H9 (cell line): ENCODE measurements around the gene SF3A2. TPM values are rescaled to one million over a fixed set of nuclear protein-coding genes. Genes with fewer than 3 reads are reported as not detected.
A peak's percentile ranks its signal among the peaks of the same experiment; 100 is the strongest.

Experiments used
- DNase-seq: peaks from one replicate; pipeline ENCODE4 v3.0.0-alpha.2; 2017
- H2AFZ ChIP-seq: one replicate; pipeline ENCODE4 v1.6.1; 2013; ENCODE audit warnings: mild to moderate bottlenecking, low read length, control low read depth, moderate library complexity
- H2AK5ac ChIP-seq: 2 replicates; pipeline ENCODE4 v1.6.1; 2013; ENCODE audit warnings: low read length, control low read depth, mixed read lengths; ENCODE audit not compliant: insufficient read length
- H2BK120ac ChIP-seq: one replicate; pipeline ENCODE4 v1.6.1; 2013; ENCODE audit warnings: low read depth, mild to moderate bottlenecking, low read length, control low read depth, inconsistent platforms; ENCODE audit not compliant: poor library complexity, severe bottlenecking
- H2BK12ac ChIP-seq: 2 replicates; pipeline ENCODE4 v1.6.1; 2013; ENCODE audit warnings: low read length, control low read depth, mixed read lengths, low read depth; ENCODE audit not compliant: insufficient read length
- H2BK15ac ChIP-seq: 2 replicates; pipeline ENCODE4 v1.6.1; 2013; ENCODE audit warnings: low read depth, low read length, control low read depth
- H2BK20ac ChIP-seq: one replicate; pipeline ENCODE4 v1.6.1; 2013; ENCODE audit warnings: low read depth, mild to moderate bottlenecking, low read length, control low read depth, inconsistent platforms; ENCODE audit not compliant: poor library complexity, severe bottlenecking
- H2BK5ac ChIP-seq: 2 replicates; pipeline ENCODE4 v1.6.1; 2013; ENCODE audit warnings: low read length, control low read depth, mixed read lengths; ENCODE audit not compliant: insufficient read length
- H3K14ac ChIP-seq: 2 replicates; pipeline ENCODE4 v1.6.1; 2013; ENCODE audit warnings: low read length, control low read depth; ENCODE audit not compliant: insufficient read depth
- H3K18ac ChIP-seq: 2 replicates; pipeline ENCODE4 v1.6.1; 2013; ENCODE audit warnings: low read depth, mild to moderate bottlenecking, mixed read lengths, low read length, control low read depth; ENCODE audit not compliant: insufficient read length
- H3K23ac ChIP-seq: 2 replicates; pipeline ENCODE4 v1.6.1; 2013; ENCODE audit warnings: low read length, control low read depth, mixed read lengths, low read depth; ENCODE audit not compliant: insufficient read length
- H3K23me2 ChIP-seq: 2 replicates; pipeline ENCODE4 v1.6.1; 2013; ENCODE audit warnings: low read depth, mild to moderate bottlenecking, mixed read lengths, low read length, control low read depth; ENCODE audit not compliant: insufficient read length, poor library complexity, severe bottlenecking
- H3K27ac ChIP-seq: 2 replicates; pipeline ENCODE4 v1.5.1; 2013; ENCODE audit warnings: low read length, control low read depth, mixed read lengths, low read depth; ENCODE audit not compliant: insufficient read length
- H3K27me3 ChIP-seq: 2 replicates; pipeline ENCODE4 v1.6.1; 2013; ENCODE audit warnings: low read length, control low read depth, inconsistent platforms; ENCODE audit not compliant: insufficient read depth
- H3K4ac ChIP-seq: 2 replicates; pipeline ENCODE4 v1.6.1; 2013; ENCODE audit warnings: low read depth, mild to moderate bottlenecking, control low read depth, inconsistent platforms, low read length, moderate library complexity
- H3K4me1 ChIP-seq: 2 replicates; pipeline ENCODE4 v1.6.1; 2013; ENCODE audit warnings: low read length, control low read depth, inconsistent platforms; ENCODE audit not compliant: insufficient read depth
- H3K4me2 ChIP-seq: 2 replicates; pipeline ENCODE4 v1.6.1; 2013; ENCODE audit warnings: low read length, control low read depth, mixed read lengths; ENCODE audit not compliant: insufficient read length, insufficient read depth
- H3K56ac ChIP-seq: 2 replicates; pipeline ENCODE4 v1.6.1; 2013; ENCODE audit warnings: low read depth, mild to moderate bottlenecking, mixed read lengths, low read length, control low read depth; ENCODE audit not compliant: insufficient read length
- H3K79me1 ChIP-seq: 2 replicates; pipeline ENCODE4 v1.6.1; 2013; ENCODE audit warnings: low read depth, mild to moderate bottlenecking, moderate library complexity, low read length, control low read depth, inconsistent platforms; ENCODE audit not compliant: insufficient read depth, poor library complexity, severe bottlenecking
- H3K79me2 ChIP-seq: 2 replicates; pipeline ENCODE4 v1.6.1; 2013; ENCODE audit warnings: low read length, control low read depth, inconsistent platforms; ENCODE audit not compliant: insufficient read depth
- H3K9ac ChIP-seq: 2 replicates; pipeline ENCODE4 v1.6.1; 2013; ENCODE audit warnings: low read length, control low read depth, mixed read lengths; ENCODE audit not compliant: insufficient read length; ENCODE audit errors: extremely low read depth
- H3K9me3 ChIP-seq: one replicate; pipeline ENCODE4 v1.6.1; 2013; ENCODE audit warnings: low read depth, low read length, inconsistent platforms; ENCODE audit not compliant: control insufficient read depth
- H3T11ph ChIP-seq: one replicate; pipeline ENCODE4 v1.6.1; 2013; ENCODE audit warnings: mild to moderate bottlenecking, low read length, control low read depth, inconsistent platforms
- H4K20me1 ChIP-seq: one replicate; pipeline ENCODE4 v1.6.1; 2013; ENCODE audit not compliant: control insufficient read depth, insufficient read length, insufficient read depth
- H4K5ac ChIP-seq: 2 replicates; pipeline ENCODE4 v1.6.1; 2013; ENCODE audit warnings: low read depth, mild to moderate bottlenecking, mixed read lengths, low read length, control low read depth; ENCODE audit not compliant: insufficient read length
- H4K8ac ChIP-seq: replicated peaks from 2 replicates; pipeline ENCODE4 v1.6.1; 2013; ENCODE audit warnings: low read length, control low read depth, mixed read lengths, low read depth; ENCODE audit not compliant: insufficient read length
- H4K91ac ChIP-seq: 2 replicates; pipeline ENCODE4 v1.6.1; 2013; ENCODE audit warnings: low read depth, mild to moderate bottlenecking, moderate library complexity, mixed read lengths, low read length, control low read depth; ENCODE audit not compliant: insufficient read length
- H3K27ac Mint-ChIP-seq, 3 experiments: 2 replicates in 2 of 3; 3 replicates in 1 of 3; pipeline ENCODE4 v1.8.0; 2020 to 2021; ENCODE audit warnings: mixed read lengths in 3 of 3, mild to moderate bottlenecking in 1 of 3, moderate library complexity in 1 of 3
- H3K27me3 Mint-ChIP-seq: 2 replicates; pipeline ENCODE4 v1.8.0; 2021; ENCODE audit warnings: low read depth, mild to moderate bottlenecking, moderate library complexity, mixed read lengths
- H3K36me3 Mint-ChIP-seq, 3 experiments: 2 replicates in 2 of 3; 3 replicates in 1 of 3; pipeline ENCODE4 v1.8.0; 2020 to 2021; ENCODE audit warnings: low read depth in 3 of 3, mixed read lengths in 3 of 3; ENCODE audit not compliant: insufficient read depth in 1 of 3
- H3K4me1 Mint-ChIP-seq, 2 experiments: 2 replicates each; pipeline ENCODE4 v1.8.0; 2020; ENCODE audit warnings: mixed read lengths in 2 of 2
- H3K4me3 Mint-ChIP-seq, 2 experiments: 2 replicates in 1 of 2; 3 replicates in 1 of 2; pipeline ENCODE4 v1.8.0; 2020 to 2021; ENCODE audit warnings: mild to moderate bottlenecking in 2 of 2, mixed read lengths in 2 of 2, moderate library complexity in 1 of 2
- H3K9me3 Mint-ChIP-seq, 2 experiments: 2 replicates in 1 of 2; 3 replicates in 1 of 2; pipeline ENCODE4 v1.8.0; 2020; ENCODE audit warnings: mild to moderate bottlenecking in 2 of 2, mixed read lengths in 2 of 2, moderate library complexity in 1 of 2
- WGBS: extraction: QIAGEN DNeasy Blood & Tissue Kit; methylation state at CpG from one replicate; pipeline ENCODE4 v1.1.7; 2013; ENCODE audit warnings: missing lambda C conversion rate, low lambda C conversion rate, mixed read lengths; ENCODE audit not compliant: insufficient read length; ENCODE audit errors: extremely low coverage; 5-methylcytosine and 5-hydroxymethylcytosine counted together
- total RNA-seq: library from RNA; stranded (reverse); gene quantifications from 2 replicates; pipeline ENCODE4 v1.2.1, GENCODE V29; 2021
- TF ChIP-seq, protein P1 (sequence below): fragments of 200-600 bp; sonication (generic); conservative IDR thresholded peaks from 3 replicates; pipeline ENCODE4 v1.8.0; 2021; ENCODE audit warnings: antibody characterized with exemption, mild to moderate bottlenecking

SF3A2 gene
- total RNA-seq, 1 experiment from 2014 or later, result 166 TPM

DNA sequence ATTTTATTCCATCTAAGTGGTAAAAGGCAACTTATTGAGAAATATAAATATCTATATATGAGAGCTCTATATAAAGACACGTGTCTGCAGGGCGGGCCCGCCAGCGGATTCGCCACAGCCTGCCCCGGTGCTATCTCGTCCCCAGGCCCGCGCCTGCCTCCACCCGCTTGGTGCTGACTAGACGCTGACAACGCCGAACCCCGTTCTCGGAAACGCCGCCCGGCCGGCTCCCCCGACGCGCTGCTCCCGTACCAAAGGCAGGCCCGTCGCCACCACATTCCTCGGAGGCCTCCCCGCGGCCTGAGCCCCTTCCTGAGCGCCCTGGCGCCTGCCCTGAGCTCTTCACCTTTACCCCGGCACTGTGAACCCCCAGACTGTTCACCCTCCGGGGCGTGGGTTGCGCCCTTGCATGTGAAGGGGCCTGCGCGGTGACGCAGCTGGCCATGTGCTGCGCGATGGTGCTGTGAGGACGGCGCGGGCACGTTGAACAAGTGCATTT lies 6.5 kb upstream of the SF3A2 start:
- Histone ChIP-seq H3K27ac (no peak overlapping the region), H3K23ac (no peak overlapping the region), H3K14ac (no peak overlapping the region), H2BK20ac (no peak overlapping the region), H2AK5ac (no peak overlapping the region), H2BK15ac (no peak overlapping the region), H2BK120ac (no peak overlapping the region), H3K18ac (no peak overlapping the region), H3K4me2 (no peak overlapping the region), H3K9ac (no peak overlapping the region), H3T11ph (no peak overlapping the region), H3K4me1 (no peaks in the 10 kb centered on the region), H2BK12ac (no peak overlapping the region), H2AFZ (no peak overlapping the region), H3K79me2 (no peaks in the 10 kb centered on the region; the same call in 1 of the 2 replicates), H2BK5ac (no peak overlapping the region), H4K5ac (no peak overlapping the region), H3K4ac (no peak overlapping the region), H3K27me3 (no peaks in the 10 kb centered on the region), H4K20me1 (no peaks in the 10 kb centered on the region), H4K91ac (no peak overlapping the region), H3K23me2 (peaks cover 2% of the 10 kb centered on the region), H4K8ac (no peak overlapping the region), H3K56ac (no peak overlapping the region), H3K9me3 (no peaks in the 10 kb centered on the region), H3K79me1 (no peaks in the 10 kb centered on the region)
- DNase-seq, result no peak
- TF ChIP-seq, protein P1, sequence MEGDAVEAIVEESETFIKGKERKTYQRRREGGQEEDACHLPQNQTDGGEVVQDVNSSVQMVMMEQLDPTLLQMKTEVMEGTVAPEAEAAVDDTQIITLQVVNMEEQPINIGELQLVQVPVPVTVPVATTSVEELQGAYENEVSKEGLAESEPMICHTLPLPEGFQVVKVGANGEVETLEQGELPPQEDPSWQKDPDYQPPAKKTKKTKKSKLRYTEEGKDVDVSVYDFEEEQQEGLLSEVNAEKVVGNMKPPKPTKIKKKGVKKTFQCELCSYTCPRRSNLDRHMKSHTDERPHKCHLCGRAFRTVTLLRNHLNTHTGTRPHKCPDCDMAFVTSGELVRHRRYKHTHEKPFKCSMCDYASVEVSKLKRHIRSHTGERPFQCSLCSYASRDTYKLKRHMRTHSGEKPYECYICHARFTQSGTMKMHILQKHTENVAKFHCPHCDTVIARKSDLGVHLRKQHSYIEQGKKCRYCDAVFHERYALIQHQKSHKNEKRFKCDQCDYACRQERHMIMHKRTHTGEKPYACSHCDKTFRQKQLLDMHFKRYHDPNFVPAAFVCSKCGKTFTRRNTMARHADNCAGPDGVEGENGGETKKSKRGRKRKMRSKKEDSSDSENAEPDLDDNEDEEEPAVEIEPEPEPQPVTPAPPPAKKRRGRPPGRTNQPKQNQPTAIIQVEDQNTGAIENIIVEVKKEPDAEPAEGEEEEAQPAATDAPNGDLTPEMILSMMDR, result no peak
- no CpG with 5 or more reads among the region's 43 CpGs for WGBS
- Mint-ChIP-seq H3K4me1 (peaks cover 2 to 4% of the 10 kb centered on the region in 2 experiments), H3K36me3 (peaks cover 8 to 52% (median 40%) of the 10 kb centered on the region in 3 experiments; a peak in 6 of 7 replicates), H3K4me3 (no peak overlapping the region), H3K9me3 (no peaks in the 10 kb centered on the region), H3K27me3 (no peaks in the 10 kb centered on the region; the same call in 1 of the 2 replicates), H3K27ac (peak overlapping the region in 1 of 3 experiments; percentile 60; a peak in 2 of 7 replicates)
